ENCODE results near the gene CHD9. TPM values are rescaled to one million over a fixed set of nuclear protein-coding genes. Genes with fewer than 3 reads are reported as not detected.

The CHD9 gene
- total RNA-seq, 1 experiment from 2014 or later: 18.9 TPM

GRCh38 chr16:53216798-53217197, 162.0 kb downstream of the CHD9 start:
- Histone ChIP-seq H3K4me1 (ENCODE audit: control insufficient read depth in 1 of 2, insufficient read depth in 2 of 2, low read length in 2 of 2) (no peaks in the 10 kb centered on the region), H3K27me3 (ENCODE audit: insufficient read depth, low read length) (no peaks in the 10 kb centered on the region), H3K4me3 (replicated peaks in 1 of 2; ENCODE audit: low read depth in 1 of 2, low read length in 2 of 2) (no peak overlapping the region), H3K9me2 (ENCODE audit: insufficient read depth) (no peaks in the 10 kb centered on the region), H2AFZ (ENCODE audit: low read depth, low read length, poor library complexity, severe bottlenecking) (no peak overlapping the region), H3K27ac (ENCODE audit: low read depth, low read length) (no peak overlapping the region), H3K9me3 (ENCODE audit: control insufficient read depth in 1 of 2, insufficient read depth in 1 of 2, low read depth in 1 of 2, low read length in 2 of 2) (no peaks in the 10 kb centered on the region), H3K36me3 (ENCODE audit: control insufficient read depth in 1 of 2, insufficient read depth in 2 of 2, low read length in 2 of 2) (no peaks in the 10 kb centered on the region), H4K20me1 (ENCODE audit: insufficient read depth) (no peaks in the 10 kb centered on the region), H3K4me2 (ENCODE audit: low read length) (no peak overlapping the region), H3K79me2 (ENCODE audit: insufficient read depth, low read length) (no peaks in the 10 kb centered on the region; the same call in 1 of the 2 replicates), H3K9ac (ENCODE audit: low read length) (no peak overlapping the region)
- ChIA-PET RAD21 (ENCODE audit: low non-redundant PET in 1 of 2, low total read pairs in 2 of 2, uncharacterized antibody in 2 of 2, unreplicated experiment in 2 of 2) (no interaction called here), POLR2A (no interaction called here), CTCF (interaction anchor here (0.8 kb wide), 1 partner anchor 9 kb away, joined by 3 read pairs; no protein-coding TSS in a partner anchor)
- ATAC-seq (no peak), DNase-seq (ENCODE audit: low read depth, low spot score) (no peak)
- TF ChIP-seq POLR2AphosphoS5 (IDR thresholded peaks at IDR 0.05; ENCODE audit: low read depth, low read length): no peak
- no peak for TF ChIP-seq TCF7L2 (IDR thresholded peaks at IDR 0.05; ENCODE audit: borderline replicate concordance, extremely low read depth, insufficient read depth, insufficient read length)
- TF ChIP-seq SRF (IDR thresholded peaks at IDR 0.05; ENCODE audit: low read depth): no peak
- TF ChIP-seq EZH2phosphoT487 (IDR thresholded peaks at IDR 0.05; ENCODE audit: borderline replicate concordance): no peak
- no peak for TF ChIP-seq SP1 (IDR thresholded peaks at IDR 0.05; ENCODE audit: low read depth)
- TF ChIP-seq MAX (IDR thresholded peaks at IDR 0.05): no peak
- TF ChIP-seq RAD21 (IDR thresholded peaks at IDR 0.05; ENCODE audit: low read depth): no peak
- no peak for TF ChIP-seq EGR1 (IDR thresholded peaks at IDR 0.05; ENCODE audit: low read depth)
- TF ChIP-seq SIN3A (IDR thresholded peaks at IDR 0.05; ENCODE audit: low read depth): no peak
- TF ChIP-seq ELF1 (IDR thresholded peaks at IDR 0.05; ENCODE audit: borderline replicate concordance, low read depth): no peak
- TF ChIP-seq ATF3 (IDR thresholded peaks at IDR 0.05): no peak
- TF ChIP-seq ZNF274 (IDR thresholded peaks at IDR 0.05; ENCODE audit: low read depth, low read length): no peak
- TF ChIP-seq JUND (IDR thresholded peaks at IDR 0.05): no peak
- no peak for TF ChIP-seq CTCF (IDR thresholded peaks at IDR 0.05 in 2 of 3, conservative IDR thresholded peaks at IDR 0.05 in 1 of 3; ENCODE audit: borderline replicate concordance in 1 of 3, insufficient read depth in 1 of 3, low read depth in 2 of 3, low read length in 2 of 3)
- no peak for TF ChIP-seq EZH2 (IDR thresholded peaks at IDR 0.05)
- no peak for TF ChIP-seq ZBTB33 (IDR thresholded peaks at IDR 0.05; ENCODE audit: extremely low read depth, insufficient replicate concordance, low read length)
- no peak for TF ChIP-seq YY1 (IDR thresholded peaks at IDR 0.05; ENCODE audit: extremely low read depth, insufficient replicate concordance, low read depth, low read length)
- no peak for TF ChIP-seq REST (IDR thresholded peaks at IDR 0.05; ENCODE audit: low read depth)
- no peak for TF ChIP-seq ZFX (IDR thresholded peaks at IDR 0.05)
- intact Hi-C loops (cut with micrococcal nuclease): no loop called here
- no TSS peak for BruUV-seq (replicated peaks)

All from HCT116 (cell line).